Activated CD4-positive, alpha-beta T cell treated with anti-CD3 and anti-CD28 coated beads, Interleukin-2, amount 50 U/mL, for 24 hours (primary cell): ENCODE results near the gene SP6.

ENCODE experiments used
- DNase-seq, 2 donors: peaks; one replicate each; pipeline ENCODE4 v3.0.0-alpha.2; 2020; ENCODE audit warnings: low read depth in 1 of 2, low spot score in 1 of 2

SP6 gene

DNA sequence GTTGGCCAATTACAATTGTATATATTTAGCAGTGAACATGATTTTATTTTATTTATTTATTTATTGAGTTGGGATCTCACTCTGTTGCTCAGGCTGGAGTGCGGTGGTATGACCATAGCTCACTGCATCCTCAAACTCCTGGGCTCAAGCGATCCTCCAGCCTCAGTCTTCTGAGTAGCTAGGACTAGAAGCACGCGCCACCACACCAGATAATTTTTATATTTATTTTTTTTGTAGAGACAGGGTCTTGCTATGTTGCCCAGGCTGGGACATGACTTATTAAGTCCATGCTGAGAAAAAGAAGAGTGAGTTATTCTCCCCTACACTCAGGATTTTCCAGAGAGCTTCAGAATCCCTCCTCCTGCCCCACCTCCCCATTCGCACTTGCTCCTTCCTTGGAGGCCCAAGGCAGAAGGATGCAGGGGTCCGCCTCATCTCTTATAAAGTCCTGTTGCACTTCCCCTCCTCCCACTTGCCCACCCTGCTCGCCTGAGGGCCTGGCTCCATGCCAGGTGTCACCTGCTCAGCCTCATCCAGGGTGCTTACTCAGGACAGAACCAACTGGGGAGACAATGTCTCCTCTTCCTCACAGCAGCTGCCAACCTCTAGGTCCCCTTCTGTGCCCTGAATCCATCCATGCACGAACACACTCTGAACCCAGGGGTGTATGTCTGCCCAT lies 29.0 kb upstream of the SP6 start:
- no peak for DNase-seq

DNA sequence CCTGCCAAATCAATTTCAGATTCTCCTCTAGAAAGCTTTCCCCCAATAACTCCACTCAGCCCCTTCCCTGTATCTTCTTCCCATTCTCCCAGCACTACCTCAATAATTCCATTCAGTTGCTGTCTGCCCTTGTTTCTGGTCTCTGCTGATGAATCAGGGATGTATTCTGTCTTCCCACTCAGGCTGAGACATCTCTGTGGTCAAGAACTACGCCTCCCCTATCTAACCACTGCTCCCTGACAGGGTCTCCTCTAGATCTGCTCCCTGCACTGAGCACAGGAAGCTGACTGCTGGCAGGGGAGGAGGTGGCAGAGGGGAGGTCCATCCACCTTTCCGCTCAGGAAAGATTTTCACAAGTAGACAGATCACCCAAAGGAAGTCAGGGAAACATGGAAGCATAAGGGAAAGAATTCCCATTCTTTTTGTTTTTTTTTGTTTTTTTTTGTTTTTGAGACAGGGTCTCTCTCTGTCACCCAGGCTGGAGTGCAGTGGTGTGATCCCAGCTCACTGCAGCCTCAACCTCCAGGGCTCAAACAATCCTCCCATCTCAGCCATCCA lies 28.1 kb upstream of the SP6 start:
- DNase-seq, result no peak

DNA sequence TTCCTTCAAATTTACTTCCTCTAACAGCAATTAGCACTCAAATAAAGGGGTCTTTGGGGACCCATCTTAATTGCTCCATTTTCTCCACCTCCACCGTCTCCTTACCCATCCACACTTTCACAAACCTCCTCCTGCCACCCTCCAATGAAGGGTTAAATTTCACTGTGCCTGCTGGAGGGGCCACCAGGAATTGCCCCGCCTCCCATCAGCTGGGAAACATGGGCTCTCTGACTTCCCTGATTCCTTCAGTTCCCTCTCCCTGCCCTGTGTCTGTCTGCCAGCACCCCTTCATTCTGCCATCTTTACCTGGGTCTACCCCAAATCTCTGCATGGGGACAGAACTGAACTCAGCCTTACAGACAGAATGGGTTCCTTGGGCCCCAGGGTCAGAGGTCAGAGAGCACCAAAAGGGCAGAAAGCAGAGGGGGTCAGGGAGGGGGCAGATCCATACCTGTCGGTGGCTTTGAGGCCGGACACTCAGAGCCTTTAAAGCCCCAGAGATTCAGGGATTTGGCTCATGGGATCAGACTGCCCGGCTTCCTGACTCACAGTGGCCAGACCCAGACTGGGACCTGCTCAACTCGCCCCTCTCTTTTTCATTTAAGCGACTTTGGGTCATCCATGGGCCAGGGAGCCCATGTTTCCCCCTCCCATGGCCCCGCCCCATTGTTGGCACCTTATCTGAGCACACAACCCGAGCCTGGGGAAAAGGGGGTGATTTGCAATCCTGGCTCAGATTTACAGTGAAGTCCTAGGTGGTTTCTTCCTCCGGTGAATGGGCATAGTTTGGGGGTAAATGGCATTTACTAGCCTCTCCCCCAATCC lies 27.5 kb upstream of the SP6 start:
- no peak for DNase-seq

DNA sequence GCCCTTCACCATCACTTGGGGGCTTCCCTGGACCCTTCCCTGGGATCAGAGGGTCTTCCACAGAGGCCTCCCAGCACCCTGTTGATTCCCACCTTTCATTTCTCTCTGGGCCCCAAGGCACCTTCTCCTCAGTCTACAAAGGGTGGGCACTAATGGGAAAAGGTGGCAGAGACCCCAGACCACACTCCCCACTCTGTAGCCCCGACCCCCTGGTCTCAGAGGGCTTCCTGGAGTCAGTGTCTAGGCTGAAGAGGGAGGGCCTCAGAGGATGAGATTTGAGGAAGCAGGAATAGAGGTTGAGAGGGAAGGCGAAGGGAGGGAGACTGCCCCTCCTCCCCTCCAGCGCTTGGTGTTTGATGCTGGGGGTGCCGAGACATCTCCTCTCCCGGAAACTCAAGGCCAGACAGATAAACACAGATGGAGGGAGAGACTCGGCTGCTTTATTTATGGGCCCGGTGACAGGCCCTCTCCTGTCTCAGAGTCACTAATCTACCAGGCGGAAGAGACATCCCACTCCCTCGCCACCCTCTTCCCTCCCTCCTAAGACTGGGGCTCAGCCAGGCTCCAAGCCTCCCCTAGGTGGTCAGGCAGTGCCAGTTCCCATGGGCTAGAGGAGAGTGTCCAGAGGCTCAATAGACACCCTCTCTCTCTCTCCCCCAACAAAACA lies 26.5 kb upstream of the SP6 start:
- no peak for DNase-seq

DNA sequence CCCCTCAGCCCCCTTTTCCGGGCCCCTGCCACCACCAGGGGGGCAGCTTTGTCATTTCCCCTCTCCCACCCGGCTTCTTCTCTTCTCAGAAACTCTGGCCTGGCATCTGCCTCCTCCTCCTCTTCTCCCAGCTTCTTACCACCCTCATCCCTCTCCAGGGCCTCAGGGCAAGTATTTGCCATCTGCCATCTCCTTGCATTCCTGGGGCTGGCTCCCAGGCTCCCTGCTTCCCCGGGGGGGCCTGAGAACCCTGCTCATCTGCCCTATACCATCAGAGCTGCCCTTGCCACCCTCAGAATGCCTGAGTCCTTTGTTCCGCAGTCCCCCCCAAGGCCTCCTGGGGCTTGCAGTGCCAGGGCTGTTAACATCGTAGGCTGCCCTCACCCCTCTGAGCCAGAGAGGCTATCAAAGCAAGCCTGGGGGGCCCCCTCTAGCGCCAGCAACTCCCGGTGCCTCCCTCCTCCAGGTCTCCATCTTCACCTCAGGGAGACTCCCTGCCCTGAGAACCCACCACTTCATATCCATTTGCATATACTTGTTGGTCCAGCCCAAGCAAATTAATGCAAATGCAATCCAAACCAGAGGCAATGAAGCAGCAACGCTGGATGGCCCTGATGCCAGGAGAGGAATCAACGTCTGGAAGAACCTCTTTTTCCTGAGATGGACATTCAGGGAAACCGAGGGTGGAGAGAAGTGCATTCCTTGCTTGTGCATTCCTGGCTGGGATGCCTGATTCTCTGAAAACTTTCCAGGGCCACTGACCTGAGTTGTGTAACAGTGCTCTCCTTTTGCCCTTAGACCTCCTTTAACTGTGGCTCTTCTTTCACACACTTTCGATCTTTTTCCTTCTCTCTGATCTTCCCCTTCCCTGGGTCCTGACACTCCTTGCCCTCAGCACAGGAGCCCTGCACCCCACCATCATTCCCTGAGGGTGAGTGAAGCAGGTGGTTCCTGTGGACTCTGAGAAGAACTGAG lies 24.3 kb upstream of the SP6 start:
- no peak for DNase-seq

DNA sequence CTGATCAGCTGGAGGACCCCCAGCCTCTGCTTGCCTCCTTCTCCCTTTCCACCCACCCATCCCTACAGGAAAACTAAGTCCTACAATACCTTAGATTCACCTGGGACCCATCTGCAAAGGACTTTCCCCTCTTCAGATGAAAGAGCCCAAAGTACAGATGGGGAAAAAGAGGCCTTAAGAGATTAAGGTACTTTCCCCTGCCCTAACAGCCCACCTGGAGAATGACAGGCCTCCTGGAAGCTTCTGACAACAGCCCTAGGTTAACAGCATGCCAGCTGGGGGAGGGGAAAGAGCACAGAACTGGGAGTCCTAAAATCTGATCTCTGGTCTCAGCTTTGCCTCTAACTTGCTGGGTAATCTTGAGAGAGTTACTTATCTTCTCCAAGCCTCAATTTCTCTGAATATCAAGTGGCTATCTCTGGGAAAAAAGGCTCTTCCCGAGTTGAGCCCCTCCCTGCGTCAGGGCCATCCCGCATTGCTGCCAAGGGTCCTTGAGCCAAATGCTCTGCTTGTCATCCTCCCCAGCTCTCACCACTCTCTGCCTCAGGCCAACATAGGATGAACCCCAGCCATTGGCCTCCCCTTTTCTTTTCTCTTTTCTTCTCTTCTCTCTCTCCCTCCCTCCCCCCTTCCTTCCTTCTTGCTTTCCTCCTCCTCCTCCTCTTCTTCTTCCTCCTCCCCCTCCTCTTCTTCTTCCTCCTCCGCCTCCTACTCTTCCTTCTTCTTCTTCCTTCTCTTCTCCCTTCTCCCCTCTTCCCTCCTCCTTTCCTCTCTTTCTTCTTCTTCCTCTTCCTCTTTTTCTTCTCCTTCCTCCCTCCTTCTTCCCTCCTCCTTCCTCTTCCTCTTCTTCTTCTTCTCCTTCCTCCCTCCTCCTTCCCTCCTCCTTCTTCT lies 22.5 kb upstream of the SP6 start:
- no peak for DNase-seq

DNA sequence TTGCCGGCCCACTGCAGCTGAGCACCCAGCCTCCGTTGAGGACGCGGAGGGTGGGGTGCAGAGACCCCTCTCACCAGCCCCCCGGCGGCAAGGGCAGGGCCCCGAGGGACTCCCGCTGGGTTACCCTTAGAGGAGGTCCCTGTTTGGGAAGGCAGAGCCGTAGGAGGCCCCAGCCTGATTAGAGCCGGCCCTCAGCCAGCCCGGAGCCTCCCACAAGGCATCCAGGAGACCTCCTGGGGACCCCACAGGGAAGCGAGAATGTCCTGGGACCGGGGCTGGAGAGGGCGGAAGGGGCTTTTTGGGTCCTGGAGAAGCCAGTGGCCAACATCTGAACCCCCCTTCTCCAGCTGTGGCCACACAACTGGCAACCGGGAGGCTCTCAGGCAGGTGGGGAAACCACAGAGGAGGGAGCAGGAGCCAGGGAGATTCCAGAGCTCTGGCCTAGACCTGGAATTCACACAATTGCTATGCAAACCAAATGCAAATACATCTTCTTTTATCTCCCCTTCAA lies 21.7 kb upstream of the SP6 start:
- no peak for DNase-seq

DNA sequence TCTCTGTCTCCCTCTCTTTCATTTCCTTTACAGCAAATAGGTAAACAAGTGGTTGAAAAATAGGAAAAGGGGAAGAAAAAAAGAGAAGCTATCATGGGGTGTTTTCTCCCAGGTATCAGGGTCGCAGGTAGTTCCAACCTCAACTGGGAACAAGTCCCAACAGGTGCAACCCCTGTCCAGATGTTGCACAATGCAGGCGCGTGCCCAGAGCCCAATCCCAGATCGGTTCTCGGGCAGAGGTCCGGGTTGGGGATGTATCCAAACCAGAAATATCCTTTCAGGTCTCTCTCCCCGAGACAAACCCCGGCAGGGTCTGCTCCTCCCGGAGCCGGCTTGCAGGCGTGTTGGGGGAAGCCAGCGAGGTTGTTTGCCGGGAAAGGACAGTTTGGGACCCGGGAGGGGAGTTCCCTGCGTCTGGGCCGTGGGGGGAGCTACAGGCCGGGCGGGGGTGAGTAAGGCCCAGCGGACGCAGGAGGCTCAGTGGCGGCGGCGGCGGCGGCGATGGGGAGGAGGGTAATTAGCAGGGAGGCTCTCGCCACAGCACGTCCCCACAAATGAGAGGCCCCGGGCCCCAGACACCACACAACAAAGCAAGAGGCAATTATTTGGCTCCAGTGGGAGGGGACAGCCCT lies 21.2 kb upstream of the SP6 start:
- DNase-seq, result no peak

DNA sequence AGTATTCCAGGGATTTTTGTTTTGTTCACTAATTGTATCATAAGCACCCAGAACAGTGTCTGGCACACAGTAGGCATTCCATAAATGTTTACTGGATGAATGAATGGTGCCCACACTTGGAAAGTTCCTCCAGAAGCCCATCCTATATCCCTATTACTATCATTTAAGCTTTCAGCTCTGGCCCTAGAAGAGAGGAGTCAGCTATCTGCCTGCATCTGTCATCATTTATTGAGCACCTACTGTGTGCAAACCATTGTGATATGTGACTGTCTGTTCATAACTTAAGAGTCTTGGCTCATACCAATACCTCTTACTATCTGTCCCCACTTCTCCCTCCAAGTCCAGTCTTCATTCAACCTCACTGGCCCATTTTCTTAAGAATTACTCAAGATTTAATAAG lies 20.1 kb upstream of the SP6 start:
- no peak for DNase-seq

DNA sequence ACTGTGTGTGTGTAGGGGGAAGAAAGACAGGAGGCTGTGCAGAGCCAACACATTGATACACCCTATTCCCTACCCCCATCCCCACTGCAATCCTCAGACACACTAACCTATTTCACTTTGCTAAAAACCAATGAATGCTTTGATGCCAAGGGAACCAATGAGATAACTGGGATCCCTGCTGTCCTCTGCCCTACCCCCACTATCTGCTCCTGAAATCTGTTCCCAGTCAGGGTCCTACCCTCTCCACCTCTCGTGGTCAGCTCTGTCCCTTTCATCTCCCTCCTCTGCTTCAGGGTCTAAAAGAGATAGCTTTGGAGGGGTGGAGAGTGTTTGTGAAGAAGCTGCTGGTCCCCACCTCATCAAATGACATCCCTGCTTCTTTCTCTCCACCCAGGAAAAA lies 19.1 kb upstream of the SP6 start:
- no peak for DNase-seq

DNA sequence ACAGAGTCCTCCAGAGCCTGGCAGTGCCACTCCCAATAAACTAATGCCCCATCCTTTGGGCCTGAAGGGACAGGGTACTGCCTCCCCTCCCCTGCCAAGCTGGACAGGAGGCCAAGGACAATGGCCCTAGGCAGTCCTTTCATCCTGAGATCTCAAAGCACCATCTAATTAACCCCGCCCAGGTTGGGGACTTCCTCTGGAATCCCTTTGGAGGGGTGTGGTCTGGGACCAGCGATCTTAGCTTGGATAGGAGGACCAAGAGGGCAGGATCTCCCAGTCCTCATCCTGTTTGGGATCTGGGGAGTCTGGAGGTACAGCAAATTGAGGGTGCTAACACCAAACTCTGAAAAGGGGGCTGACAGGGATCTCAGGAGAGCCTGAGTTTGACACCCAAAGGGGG lies 18.2 kb upstream of the SP6 start:
- DNase-seq, result no peak

DNA sequence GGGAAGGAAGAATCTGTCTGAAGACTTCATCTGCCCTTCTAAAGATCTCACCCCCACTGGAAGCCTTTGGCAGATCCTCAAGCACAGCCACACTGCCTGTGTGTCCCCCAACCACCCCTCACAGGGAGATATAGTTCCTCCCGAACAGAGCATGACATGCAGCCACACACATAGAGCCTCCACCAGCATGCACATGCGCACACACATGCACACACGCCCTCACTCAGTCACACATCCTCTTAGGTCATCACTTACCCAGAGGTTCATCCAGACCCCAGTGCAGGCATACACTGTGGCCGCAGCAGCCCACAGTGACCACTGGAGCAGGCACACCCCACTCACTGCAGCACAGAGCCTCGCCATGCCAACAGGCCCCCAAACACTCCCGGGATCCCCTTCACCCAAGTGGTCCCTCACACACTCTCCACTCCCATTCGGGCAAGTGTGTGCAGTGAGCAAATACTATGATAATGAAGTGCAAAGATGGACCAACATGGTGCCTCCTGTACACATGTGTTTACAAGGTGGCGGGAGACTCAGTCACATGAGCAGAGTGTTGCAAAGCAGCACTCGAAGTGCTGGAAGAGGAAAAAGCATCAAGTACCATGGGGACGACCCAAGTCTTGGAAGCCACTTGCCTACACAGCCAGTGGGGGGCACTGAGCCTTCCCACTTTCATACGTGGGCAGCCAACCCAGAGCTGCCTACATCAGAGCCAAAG lies 17.0 kb upstream of the SP6 start:
- no peak for DNase-seq

DNA sequence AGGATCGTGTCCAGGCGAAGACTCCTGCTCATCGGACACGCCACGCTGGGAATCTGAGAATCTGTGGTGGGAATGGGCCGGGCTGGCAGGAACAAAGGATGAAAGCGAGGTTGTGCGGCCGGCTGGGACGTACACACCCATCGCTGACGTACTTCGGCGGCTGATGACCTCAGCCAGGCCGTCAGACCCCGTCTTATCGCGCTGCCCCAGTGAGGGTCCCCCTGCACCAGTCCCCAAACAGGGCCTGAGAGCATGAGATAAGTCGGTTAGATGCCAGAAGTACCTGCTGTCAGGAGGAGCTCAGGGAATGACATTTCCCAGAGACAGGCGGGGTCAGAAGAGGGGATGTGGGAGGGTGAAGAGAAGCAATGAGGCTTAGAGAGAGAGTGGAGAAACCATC lies 16.0 kb upstream of the SP6 start:
- no peak for DNase-seq

DNA sequence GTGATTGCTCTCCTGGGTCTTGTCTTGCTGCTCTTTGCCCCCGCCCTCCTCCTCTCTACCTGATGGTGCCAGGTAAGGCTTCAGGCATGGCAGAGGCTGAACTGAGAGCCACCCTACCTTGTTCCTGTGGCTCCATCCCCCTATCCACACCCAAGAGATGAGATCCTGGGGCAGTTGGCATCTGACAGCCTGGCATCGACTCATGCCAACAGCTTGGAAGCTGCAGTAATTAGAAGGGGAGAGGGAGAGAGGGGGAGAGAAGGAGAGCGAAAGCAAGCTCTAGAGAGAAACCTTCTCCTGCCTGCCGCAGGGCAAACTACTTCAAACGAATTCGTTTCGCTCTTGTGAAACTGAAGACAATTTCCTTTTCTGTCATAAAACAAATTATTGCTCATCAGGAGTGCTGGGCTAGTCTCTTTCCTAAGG lies 13.8 kb upstream of the SP6 start:
- no peak for DNase-seq

DNA sequence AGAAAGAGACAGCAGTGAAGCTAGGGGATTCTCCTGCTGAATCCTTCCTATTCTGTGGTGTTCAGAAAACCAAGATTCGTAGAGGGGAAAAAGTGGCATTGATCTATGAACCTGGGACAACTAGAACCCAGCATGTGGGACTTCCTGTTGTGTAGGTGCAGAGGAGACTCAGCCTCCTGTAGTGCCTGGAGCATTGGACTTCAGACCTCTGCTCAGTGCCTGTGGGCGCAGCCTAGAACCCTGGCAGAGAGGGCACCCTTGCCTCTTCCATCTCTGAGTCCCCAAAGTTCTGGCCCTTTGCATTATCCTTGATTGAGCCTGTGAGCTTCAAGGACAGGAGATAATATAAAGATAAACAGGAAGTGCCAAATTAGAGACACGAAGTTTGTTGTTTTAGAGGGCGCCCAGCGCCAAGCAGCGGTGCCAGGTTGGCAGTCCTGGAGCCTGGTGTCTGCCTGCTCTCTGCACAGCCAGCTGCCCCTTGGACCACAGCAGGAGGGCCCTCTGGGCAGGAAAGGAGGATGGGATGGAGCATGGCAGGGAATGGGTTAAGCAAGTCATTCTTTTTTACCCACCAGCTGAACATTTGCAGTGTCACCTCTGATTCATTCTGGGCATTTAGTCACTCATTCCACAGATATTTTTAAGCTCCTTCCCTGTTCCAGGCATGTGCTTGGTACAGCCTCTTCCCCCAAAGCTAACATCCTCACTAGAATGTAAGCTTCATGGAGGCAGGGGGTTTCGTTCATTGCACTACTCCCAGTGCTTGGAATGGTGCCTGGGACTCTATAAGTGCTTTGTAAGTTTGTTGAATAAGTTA lies 11.9 kb upstream of the SP6 start:
- DNase-seq, result no peak

DNA sequence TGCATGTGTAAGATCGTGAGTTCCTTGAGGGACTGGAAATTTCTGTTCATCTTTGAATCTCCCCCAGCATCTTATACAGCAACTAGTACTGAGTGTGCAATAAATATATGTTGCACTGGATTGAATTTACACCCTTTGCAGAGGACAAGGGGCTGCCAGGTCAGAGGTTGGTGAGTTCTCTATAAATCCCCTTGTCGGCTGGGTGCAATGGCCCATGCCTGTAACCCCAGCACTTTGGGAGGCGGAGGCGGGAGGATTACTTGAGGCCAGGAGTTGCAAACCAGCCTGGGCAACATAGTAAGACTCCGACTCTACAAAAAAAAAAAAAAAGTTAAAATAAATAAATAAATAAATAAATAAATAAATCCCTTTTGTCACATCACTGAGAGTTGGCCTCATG lies 9.4 kb upstream of the SP6 start:
- DNase-seq, result no peak

DNA sequence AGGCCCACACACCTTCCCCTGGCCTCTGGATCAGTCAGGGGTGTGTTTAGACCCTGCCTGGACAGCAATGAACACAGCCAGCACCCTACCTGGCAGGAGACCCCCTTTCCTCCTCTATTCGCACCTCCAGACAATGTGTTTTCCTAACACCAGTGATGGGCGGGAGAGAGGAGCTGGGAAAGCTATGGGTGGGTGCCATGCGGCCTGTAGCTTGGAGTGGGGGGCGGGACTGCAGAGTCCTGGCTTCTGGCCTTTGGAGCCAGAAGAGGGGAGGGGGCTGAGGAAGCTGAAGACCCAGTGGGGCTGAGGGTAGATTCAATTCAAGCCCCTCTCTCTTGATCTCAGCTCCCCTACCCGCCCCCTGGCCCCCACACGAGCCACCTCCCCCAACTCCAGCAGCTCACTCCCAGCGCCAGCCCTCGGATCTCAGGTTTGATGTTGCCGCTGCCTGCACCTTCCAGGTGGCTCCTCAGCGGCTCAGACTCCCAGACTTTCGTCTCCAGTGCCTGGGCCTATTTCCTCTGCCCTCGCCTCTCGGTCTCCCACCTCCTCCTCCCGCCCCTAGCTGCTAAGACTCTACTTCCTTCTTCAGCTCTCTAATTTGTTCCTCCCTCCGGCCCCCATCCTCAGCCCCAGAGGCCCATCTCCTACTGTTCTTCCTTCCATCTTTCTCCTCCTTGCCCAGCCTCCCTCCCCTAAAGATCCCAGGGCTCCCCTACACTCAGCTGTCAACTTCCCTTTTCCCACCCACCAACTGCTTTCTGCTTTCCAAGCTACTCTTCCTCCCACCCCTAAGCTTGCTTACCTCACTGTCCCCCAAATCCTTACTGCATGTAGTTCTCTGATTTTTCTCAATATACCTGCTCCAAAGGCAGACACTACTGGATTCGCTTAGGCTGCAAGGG lies 6.8 kb upstream of the SP6 start:
- DNase-seq, result no peak
